NCI-H460 (cell line): ENCODE data around the gene EMD. TPM values are rescaled to one million over a fixed set of nuclear protein-coding genes. Genes with fewer than 3 reads are reported as not detected.

Experiments used
- DNase-seq: peaks from one replicate; pipeline ENCODE4 v3.0.0-alpha.2; 2016; ENCODE audit warnings: low read depth; ENCODE audit errors: extremely low read depth
- total RNA-seq: library from RNA; depleted of rRNA; stranded (reverse); fragments of >200 nt; shearing (Covaris generic); gene quantifications from 2 replicates; pipeline ENCODE4 v1.2.3, GENCODE V29; 2014

EMD gene
- total RNA-seq, 1 experiment from 2014 or later, result 85.8 TPM

DNA sequence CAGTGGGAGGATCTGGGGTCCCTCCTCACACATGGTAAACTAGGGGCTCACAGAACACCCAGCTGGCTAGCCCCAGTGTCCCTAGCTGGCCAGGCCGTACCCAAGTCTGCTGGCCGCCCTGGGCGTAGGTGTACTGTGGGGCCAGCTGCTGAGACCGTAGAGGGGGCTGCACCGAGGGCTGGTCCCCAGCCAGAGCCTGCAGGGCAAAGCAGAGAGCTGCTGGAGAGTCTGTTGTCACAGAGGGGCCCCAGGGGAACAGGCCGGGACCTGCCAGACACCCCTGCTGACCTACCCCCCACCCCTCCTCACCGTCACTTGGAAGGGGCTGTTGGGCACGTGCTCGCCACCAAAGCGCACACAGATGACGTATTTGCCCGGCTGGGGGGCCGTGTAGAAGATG is 24.6 kb upstream of the EMD start:
- no peak for DNase-seq

DNA sequence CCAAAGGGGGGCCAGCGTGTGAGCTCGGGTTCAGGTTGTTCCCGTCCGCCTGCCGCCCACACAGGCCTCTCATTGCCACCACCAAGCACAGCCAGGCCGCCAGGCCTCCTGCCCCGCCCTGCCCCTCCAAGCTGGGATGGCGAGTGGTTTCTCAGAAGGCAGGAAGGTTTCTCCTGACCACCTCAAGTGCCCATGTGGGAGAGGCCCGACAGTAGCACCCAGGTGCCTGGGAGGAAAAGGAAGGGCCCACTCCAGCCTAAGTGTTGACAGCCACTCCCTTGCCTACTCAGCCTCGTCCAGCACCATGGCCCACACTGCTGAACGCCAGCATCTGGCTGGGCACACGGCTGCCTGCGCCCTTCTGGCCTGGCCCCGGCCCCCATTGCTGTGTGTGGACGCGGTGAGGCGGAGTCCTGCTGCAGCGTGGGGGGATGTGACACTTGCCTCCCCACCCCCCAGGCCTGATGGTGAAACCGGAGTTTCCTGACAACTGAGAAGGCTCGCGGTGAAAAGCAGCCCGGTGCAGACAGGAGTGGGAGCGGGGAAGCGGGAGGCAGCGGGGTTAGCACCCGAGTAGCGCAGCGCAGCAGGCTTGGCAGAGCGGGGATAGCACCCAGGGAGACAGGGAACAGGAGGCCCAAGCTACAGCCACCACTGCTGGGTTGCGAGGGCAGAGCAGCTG is 23.9 kb upstream of the EMD start:
- DNase-seq, result no peak

DNA sequence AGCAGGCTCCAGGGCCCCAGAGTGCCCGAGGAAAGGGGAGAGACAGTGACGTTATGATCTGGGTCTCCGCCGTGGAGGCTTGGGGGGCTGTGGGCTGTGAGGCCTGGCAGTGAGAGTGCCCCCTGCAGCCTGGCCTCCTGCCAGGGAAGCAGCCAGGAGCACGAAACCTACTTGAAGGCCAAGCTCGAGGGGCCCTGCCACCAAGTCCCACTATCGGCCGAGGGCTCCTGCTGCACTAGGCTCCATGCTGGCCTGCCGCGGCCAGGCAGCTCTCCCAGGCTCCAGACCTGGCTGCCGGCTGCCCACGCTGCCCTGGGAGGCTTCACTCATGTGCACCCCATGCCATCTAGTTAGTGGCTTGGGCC is 23.3 kb upstream of the EMD start:
- no peak for DNase-seq

DNA sequence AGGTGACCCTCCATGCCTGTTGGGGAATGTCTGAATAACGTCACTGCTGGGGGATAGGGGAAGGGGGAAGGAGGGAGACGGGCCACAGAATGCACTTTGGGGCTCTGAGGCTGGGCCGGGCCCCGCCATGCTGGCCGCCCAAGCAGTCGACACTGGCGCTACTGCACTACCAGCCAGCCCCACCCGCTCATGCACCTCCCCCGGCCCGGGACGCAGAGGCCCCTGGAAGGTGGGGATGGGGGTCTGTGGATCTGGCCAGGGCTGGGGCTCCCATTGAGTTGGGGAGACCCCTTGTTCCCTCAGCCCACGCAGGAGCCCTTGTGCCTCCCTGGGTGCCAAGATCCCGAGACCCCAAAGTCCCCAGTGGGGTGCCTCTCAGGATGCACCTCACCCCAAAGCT is 22.5 kb upstream of the EMD start:
- no peak for DNase-seq

DNA sequence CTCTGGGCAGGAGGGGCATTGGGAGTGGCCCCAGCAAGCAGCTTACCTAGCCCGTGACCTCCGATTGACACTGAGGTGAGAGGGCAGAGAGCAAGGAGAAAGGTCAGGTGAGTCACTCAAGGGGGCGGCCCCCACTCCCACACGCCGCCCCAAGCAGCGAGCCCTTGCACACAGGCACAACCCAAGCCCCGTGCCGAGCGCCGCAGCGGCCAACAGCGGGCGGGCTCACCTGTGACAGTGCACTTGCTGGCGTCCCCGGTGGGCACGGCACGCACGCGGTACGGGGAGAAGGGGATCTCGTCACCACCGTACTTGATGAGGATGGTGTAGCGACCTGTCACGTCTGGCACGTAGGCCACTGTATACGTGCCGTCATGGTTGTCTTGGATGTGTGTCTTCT is 21.9 kb upstream of the EMD start:
- no peak for DNase-seq

DNA sequence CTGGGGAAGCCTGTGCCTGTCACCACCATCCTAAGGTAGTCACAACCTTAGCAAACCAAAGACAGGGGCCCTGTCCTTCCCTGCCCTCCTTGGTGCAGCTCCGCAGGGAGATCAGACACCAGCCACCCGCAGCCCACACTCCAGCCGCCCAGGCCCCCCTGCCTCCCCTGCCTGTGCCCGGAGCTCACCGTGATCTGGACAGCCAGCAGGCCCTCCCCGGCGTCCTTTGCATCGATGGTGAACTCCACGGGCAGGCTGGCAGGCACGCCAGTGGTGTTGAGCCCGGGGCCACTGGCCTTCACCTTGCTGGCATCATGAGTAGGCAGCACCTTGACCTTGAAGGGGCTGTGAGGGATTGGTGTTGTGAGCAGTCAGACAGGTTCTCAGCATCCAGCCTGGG is 21.1 kb upstream of the EMD start:
- DNase-seq, result no peak

DNA sequence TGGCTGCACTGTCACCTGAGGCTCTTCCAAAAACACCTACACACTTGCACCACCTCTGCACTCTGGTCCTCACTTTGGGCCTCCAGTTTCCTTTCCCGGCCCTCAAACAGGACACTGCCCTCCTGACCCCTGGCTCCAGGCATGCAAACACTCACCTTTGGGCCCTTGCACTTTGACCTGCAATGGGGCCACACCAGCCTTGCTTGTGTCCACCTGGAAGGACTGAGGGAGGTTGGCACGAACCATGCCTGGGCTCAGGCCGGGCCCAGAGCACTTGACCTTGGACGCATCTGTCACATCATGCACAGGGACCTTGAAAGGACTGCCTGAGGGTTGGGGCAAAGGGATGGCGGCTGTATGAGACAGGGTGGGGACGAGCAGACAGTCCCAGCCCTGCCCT is 20.3 kb upstream of the EMD start:
- no peak for DNase-seq

DNA sequence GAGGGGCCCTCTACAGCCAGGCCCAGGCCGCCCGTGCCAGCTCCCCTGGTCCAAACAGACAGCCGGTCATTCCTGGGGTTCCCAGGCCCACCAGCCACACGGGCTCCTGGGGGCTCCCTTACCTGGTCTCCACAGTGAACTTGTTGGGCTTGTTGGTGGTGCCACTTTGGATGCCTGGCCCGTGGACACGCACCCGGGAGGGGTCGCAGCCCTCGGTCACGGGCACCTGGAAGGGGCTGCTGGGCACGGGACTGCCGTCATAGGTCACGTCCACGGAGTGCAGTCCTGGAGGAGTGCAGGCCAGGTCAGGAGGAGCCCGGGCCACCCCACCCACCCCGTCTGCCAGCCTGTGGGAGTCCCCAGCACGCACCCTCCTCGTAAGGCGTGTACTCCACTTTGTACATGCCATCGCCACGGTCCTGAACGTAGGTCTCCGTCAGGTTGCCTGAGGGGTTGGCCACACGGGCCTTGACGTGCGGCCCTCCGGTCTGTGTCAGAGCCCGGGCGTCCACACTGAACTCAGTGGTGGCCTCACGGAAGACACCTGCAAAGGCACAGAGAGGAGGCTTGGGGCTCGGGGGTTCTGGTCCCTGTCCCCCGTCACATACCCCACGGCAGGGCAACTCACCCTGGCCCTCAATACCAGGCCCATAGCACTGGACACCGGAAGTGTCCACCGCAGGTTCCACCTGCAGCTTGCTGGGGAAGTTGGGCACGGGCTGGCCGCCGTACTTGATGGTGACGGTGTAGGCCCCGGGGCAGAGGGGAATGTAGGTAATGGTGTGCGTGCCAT is 19.5 kb upstream of the EMD start:
- DNase-seq, result no peak

DNA sequence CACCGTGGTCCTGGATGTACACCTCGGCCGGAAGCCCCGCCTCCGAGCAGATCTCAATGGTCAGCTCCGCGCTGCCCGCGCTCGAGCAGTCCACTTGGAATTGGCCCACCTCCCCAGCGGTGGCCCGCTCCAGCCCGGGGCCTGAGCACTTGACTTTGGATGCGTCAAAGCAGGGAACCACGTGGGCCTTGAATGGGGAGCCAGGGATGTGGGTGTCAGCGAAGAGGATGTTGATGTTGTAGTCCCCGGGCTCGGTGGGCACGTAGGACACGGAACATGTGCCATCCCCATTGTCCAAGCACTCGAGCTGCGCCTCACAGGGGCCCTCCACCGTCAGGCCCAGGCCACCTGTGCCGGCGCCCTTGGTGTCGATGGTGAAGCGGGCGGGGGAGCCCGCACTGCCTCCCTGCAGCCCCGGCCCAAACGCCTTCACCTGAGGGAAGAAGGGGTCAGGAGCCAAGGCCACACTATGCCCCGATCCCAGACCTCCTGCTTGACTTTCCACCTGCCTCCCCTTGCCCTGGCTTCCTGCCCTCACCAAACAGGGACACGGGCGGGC is 18.9 kb upstream of the EMD start:
- no peak for DNase-seq

DNA sequence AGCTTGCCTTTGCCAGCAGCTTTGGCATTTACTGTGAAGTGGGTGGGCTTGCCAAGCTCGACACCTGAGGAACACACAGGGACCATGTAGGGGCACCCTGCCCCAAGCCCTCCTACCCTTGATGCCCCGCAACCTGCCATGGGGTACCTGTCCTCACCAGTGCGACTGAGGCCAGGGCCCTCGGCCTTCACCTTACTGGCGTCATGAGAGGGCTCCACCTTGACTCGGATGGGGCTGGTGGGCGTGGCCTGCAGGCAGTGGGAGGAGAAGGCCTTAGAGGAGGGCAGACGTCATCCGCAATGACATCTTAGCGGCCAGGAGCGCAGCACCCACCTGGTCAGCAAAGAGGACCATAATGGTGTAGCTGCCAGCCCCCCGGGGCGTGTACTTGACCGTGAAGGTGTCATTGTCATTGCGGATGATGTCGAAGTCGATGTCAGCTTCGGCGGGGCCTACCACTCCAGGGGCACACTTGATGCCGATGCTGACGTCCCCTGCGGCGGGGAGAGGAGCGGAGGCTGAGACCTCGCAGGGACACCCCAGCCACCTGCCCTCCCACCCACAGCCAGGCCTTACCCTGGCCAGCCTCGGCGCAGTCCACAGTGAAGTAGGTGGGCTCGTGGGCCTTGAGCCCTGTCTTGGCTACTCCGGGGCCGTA is 16.9 kb upstream of the EMD start:
- DNase-seq, result no peak

DNA sequence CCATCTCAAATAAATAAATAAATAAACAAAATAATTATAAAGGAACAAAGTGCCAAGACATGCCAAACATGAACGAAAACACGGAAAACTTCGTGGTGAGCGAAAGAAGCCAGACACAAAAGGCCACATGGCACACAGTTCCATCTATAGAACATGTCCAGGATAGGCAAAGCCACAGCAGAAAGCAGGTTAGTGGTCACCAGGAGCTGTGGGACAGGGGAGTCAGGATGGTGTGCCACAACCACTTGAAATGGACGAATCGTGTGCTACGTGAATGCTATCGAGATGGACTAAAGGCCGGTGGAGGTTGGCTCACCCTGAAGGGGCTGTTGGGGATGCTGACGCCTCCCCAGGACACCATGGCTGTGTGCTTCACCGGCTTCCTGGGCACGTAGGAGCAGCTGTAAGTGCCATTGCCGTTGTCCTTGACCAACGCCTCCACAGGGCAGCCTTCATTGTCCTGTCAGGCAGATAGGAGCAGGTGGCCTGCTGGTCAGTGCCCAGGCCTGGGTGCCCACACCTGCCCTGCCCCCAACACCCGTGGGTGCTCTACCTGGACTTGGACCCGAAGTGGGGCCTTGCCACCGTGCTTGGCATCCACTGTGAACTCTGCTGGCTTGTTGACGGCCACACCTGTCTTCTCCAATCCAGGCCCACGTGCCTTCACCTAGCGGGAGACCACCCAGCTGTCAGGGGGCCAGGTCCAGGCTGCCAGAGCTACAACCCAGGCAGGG is 15.2 kb upstream of the EMD start:
- DNase-seq, result no peak

DNA sequence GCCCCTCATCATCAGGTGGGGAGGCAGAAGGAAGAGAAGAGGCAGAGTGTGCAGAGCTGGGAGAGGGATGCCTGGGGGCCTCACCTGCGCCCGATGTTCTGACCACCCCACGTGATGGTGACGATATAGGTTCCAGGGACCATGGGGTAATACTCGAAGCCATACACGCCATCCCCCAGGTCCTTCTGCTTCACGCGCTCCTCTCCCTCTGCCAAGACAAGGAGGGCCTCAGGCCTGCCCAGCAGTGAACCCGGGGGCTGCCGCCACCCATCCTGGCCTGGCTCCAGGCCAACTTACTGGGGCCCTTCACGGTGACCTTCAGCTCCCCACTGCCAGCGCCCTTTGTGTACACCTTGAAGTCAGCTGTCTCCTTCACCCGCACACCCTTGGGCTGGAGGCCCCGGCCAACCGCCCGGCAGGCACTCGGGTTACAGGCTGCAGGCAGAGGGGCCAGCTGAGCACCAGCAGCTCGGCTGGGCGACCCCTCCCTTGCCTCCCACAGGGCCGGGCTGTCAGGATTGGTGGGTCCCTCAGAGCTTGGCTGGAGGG is 14.0 kb upstream of the EMD start:
- DNase-seq, result no peak

DNA sequence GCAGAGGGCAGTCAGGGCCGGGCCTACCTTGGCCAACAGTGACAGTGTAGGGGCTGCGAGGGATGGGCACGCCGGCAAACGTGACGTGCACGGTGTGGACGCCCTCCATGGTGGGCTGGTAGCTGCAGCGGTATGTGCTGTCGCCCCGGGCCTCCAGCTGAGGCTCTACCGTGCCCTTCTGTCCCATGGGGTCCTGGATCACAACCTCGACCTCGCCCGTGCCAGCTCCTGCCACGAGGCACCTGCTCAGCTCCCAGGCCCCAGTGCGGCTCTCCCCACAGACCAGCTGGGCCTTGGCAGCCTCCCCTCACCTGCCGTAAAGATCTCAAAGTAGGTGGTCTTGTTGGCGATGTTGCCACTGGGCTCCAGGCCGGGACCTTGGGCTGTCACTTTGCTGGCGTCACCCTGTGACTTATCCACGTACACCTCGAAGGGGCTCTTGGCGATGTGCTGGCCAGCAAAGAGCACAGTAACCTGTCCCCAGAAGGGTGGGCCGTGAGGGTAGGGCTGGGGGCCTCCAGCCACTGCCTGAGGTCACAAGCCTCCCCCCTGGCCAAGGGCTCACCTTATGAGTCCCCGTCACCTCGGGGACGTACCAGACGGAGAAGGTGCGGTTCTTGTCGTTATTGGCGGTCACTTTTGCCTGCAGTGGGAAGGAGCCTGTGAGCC is 13.0 kb upstream of the EMD start:
- DNase-seq, result no peak

DNA sequence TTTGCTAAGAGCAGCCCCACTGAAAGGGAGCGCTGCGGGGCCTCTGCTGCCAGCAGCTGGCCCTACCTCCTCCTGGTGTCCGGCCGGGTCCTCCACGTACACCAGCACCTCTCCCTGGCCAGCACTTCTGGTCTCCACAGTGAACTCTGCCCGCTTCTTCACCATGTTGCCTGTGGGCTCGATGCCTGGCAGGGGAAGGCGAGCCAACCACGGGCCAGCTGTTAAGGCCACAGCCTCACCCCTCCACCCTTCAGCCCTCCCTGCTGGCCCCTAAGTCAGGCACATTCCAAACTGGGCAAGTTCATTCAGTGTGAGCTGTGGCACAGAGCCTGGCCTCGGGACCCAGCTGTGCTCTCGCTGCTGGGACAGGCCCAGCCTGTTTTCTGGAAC is 12.4 kb upstream of the EMD start:
- no peak for DNase-seq

DNA sequence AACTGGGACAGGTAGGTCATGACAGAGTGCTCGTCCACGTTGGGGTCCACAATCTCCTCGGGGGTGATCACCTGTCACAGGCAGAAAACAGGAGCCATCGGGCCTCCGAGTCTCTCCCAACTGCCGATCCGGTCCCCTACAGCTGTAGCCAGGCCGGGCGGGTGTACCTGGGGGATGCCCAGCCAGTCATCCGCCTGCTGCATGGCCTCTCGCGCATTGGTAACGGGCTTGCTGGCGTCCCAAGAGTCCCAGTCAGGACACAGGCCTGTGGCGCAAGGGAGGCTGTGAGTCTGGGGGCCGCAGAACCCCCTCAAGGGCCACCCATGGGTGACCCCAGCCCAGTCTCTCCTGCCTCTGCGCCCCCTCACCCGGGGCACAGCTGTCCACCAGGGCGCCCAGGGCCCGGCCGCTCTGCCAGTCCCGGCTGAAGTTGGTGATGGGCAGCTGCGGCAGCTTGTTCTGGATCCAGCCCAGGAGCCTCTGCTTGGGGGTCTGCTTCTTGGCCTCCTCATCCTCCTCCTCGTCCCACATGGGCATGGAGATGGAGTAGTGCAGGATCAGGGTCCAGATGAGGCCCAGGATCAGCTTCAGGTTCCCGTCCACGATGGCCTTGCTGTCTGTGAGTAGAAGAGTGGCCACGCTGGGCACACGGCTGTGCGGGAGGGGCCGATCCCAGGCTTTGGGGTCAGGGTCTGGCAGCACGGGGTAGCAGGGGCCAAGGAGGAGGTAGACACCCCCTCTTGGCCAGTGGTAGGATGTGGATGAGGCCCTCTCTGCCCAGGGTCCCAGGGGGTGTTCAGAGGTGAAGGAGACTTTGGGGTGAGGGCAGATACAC is 11.4 kb upstream of the EMD start:
- no peak for DNase-seq

DNA sequence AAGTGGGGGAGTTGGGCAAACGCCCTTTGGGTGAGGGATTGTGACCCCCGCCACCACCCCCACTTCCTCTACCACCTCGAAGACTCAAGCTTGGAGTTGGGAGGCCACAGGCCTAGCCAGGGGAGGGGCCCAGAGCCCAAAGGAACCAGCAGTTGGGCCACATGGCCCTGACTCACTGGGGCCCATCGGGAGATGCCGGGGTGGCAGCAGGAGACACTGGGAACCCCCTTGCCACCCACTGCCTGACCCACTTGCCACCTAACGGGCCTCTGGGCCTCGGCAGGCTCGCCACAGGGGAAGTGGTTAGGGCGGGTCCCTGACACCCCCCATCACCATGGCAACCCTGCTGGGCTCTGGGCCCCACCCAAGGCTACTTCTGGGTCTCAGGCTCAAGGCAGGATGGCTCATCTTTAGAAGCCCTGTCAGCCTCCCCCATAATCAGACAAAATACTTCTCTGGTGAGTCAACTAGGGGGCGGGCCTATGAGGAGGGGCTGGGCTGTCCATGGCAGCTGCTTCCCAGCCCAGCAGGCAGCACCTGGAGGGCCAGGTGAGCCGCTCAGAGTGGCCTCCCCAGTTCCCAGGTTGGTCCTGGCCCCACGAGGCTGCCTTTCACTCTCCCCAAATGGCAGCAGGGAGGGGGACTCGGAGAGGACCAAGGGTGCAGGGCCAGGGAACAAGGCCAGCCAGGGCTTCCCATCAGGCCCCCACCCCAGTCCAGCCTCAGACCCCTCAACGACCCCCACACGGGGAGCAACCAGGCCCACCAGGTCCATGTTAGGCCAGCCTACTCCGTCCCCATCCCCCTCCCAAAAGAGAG is 10.3 kb upstream of the EMD start:
- DNase-seq, result peak; percentile 86

DNA sequence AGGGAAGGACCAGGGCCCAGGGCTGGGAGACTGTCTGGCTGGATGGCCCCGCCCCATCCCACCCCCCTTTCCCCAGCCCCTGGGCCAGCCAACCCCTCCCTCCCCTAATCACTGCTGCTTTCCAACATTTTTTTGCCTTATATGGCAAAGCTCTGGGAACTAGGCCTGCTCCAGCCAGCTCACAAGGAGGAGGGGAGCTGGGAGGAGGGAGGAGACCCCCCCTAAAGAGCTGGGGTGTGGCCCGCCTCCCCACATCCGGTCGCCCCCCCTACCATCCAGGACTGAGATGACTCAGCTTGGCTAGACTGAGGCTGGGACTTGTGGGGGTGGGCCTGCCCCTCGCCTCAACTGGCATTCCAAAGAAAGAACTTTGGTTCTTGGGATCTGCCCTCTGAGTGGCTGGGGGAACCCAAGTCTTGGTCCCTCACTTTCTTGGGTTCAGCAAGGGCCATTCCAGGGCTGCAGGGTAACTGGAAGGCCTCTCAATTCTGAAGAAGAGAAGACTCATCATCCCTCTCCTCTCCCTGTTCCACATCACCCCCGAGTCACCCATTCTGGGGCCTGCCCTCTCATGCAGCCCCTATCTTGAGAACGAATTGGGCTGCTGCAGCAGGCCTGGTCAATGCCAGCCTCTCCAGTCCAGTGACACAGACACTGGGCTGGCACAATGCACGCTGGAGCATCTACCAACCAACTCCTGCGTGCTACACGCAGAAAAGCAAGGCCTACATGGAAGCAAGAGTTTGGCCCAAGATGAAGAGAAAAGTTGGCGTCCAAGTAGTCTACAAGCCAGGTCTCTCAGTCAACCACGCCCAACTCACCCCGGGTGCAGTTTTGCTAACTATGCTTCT is 9.4 kb upstream of the EMD start:
- DNase-seq, result peak; percentile 80
